SIG-M5 treated with dmso at 0.1 percent for 504 hours (cell line): ENCODE results near the gene ZBTB7C.

ENCODE experiments used
- DNase-seq: peaks from one replicate; lab custom pipeline; 2025; ENCODE audit not compliant: unreplicated experiment; lab: John Stamatoyannopoulos, UW

ZBTB7C gene

DNA sequence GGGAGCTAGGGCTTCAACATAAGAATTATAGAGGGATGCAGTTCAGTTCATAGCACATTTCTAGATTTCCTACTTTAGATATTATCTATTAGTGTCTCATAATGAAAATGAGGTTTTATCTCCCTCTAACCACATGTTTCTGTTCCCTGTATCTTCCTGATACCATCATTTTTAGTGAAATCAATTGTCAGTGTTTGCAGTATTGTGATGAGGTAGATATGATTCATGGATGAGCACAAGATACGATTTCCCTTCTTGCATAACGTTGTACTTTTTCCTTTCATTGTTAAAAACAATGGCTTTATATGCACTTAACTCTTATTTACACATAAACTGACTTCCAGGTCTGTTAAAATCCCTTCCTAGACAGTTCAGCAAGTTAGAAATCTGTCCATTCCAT is 211.4 kb downstream of the ZBTB7C start:
- DNase-seq = no peak

DNA sequence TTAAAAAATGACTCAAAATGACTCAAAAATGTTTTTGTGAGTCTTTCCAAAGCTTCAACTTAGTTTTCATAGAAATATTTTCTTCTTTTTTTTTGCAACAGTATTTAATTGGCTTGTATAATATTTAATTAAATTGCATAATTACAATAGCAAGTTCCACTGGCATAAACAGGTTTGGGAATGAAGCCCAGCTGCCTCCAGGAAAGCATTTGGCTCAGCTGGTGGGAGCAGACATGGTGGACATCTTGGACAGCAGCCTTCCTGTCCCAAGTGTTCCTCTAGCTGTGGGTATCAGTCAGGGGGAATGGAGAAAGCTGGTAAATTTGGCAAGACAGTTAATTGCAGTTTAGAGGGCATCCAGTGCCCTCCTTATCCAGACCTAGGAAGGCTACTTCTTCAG is 213.4 kb downstream of the ZBTB7C start:
- no peak for DNase-seq

DNA sequence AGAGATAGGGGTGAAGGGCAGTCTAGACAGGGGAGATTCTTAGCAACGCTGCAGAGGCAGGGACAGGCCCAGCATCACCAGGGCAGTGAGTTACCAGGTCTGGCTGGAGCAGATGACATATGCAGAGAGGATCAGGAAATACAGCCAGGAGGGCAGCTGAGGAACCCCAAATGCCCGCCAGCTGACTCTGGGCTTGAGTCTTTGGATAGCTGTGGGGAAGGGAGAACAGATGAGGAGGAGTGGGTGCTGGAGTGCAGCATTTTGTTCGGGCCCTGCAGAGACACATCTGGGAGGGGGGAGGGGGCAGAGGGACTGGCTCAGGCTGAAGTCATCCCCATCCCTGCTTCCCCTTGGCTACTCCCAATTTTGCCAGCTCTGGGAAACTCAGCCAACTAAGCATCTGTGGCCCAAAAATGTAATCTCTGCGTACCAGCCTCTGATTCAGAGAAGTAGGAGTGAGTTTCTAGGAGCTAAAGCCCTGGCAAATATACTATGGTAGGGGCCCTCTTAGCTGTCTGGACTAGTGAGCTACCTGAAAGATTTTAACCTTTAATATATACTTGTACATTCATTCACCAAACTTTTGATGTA is 214.5 kb downstream of the ZBTB7C start:
- DNase-seq = no peak

DNA sequence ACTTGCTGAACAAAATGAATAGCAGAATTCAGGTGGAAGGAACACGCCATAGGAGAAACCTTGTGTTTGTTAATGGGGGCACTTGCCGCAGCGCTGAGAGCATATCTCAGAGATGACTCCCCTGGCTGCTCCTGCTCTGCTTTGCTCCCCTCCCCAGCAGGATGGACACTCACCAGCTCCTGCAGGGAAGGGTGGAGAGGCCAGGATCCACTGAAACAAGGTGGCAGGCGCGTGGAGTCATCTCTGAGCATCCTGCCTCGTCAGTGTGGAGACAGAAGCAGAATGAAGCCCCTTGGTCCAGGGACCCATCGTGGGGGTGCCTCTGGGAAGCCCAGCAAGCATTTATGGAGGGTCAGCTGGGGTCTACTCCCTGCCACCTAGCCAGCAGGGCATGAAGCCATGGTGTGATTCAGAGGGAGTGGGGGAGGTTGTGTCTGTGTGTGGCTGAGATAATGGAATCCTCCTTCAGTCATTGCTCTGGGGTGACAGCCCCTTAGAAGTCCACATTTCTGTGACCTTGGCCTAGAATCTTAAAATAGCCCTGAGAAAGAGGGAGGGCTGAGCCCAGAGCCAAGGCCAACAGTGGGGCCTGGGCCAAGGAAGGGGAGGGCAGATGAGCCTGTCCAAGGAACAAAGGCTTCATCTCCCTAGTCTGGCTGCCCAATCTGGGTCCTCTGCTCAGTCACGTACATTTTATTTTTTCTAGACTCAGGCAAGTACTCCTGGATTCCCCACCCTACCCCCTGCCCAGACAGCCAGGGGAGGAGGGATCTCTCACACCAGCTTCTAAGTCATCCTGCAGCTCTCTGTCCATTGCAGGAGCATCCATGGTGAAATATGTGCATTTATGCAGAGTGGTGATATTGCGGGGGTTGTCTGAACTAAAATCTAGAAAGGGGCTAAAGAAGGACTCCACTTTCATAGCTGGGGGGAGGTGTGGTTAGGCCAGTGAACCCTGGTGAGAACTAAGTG is 215.4 kb downstream of the ZBTB7C start:
- DNase-seq = no peak

DNA sequence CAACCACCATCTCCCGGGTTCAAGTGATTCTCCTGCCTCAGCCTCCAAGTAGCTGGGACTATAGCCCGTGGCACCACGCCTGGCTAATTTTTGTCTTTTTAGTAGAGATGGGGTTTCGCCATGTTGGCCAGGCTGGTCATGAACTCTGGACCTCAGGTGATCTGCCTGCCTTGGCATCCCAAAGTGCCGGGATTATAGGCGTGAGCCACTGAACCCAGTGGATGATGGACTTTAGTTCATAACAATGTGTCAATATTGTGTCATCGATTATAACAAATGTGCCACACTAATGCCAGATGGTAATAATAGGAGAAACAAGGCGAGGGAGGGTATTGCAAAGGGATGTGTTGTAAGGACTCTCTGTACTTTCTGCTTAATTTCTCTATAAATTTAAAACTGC is 216.6 kb downstream of the ZBTB7C start:
- DNase-seq = no peak

DNA sequence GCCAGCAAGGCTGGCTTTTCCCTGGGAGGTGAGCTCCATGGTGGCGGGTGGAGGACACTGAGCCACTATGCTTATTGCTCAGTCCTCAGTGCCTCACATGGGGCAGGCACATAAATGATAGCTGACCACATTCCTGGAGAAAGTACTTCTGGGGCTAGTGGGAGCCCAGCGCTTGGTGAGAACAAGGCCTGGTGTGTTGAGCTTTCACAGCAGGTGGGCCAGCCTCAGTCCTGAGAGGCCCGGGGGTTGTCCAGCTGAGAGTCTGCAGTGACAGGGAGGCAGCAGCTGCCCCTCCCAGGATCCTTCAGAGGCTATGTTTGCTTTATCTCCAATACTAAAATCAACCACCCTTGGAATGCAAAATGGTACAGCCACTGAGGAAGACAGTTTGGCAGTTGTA is 217.7 kb downstream of the ZBTB7C start:
- DNase-seq = no peak

DNA sequence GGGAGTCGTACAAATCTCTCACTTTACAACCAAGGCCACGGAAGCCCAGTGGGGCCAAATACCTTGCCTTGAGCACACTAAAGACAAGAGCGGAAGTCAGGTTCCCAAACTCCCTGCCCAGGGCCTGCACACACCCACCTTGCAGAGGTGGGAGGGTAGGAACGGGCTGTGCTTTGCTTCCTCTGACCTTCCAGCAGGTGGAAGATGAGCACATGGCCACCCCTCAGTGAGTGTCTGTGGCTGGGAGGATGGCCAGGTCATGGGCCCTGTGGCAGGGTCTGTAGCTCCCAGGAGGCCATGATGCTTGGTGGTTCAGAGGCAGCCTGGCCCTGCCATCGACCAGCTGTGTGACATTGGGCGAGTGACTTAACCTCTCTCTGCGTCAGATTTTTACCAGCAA is 218.2 kb downstream of the ZBTB7C start:
- no peak for DNase-seq

DNA sequence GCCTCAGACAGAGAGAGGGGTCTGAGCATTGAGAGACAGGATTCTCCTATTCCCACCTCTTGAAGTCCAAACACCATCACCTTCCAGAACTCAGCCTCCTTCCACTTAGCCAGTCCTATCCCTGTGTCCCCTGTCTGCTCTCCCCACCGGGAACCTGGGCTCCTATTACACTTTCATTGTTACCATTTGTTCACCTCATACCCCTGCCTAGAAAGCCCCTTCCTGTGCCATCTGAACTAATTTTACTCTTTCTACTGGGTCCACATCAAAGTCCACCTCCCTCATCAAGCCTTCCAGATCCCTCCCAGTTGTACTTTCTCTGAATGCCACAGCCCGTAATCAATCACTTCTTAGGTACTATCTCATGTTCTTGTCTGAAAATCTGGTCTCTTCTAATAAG is 220.6 kb downstream of the ZBTB7C start:
- DNase-seq = no peak

DNA sequence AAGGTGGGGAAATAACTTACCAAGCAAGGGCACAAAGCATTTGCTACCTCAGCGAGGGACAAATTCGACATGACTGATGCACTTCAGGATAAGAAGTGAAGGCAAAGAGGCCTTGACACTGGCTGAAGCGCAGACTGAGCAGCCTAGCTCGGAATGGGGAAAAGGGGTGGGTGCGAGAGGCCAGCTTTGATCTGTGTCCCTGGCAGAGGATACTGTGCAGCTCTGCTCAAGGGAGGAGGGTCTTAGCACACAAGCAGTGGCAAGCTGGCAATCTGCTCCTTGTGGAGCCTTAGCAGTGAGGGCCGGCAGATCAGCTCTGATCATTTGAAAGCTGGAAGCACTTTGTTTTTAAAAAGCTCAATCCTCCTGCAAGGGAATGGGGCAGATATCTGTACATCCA is 222.3 kb downstream of the ZBTB7C start:
- DNase-seq = no peak

DNA sequence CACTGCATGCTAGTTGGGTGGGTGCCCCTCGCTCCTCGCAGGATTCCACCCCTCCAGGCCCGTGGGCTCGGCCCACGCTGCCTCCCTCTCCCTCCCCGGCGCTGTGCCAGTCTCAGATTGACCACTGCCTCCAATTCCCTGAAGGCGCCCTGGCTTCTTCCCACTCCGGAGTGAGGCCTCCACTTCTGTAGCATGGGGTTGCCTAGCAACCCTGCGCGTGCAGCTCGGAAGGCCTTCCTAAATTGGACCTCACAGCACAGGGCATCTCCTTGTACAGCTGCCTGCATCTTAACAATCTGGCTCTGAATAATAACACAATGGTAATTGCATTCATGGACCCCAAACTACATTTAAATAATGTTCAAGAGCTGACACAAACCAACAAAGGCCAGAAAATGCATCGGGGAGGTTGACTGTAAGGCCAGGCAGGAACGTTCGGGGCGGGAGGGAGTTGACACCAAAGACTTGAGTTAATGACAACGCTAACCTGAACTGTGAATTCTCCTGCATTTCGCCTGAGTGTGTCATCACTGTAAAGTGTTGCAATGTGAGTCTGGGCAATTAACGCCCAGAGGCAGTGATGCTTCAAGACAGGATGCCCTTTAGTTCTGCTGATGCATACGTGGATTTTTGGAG is 222.9 kb downstream of the ZBTB7C start:
- peak; percentile 4 for DNase-seq

DNA sequence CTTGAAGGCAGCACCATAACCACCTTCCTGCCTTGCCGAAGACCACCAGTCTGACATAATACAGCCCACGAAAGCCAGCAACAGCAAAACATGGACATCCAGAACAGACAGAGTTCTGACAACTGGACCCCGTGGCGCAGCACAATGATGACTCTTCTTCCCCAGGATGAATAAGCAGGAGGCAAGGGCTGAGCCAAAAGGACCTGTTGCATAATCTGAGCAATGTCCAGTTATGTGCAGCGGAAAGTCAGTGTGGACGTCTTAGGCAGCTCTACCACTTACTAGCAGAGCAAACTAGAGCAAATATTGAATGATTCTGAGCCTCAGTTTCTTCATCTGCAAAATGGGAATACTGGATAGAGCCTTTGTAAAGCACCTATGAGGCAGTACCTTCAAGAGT is 225.1 kb downstream of the ZBTB7C start:
- no peak for DNase-seq

DNA sequence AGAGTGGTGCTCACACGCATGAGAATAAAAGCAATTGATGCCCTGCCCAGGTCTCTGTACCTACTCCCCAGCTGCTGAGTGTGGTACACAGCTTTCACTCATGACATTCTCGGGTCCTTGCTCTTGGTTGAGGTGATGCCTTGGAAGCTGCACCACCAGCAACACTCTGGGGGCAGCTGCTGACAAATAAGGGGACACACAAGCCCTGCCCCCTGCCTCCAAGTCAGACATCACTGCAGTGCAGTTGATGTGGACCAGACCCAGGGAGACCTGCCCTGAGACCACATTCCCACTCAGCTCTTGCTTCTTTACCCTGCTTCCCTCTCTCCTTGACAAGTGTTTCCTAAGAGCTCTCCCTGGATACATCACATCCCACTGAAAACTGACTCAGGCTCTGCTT is 225.6 kb downstream of the ZBTB7C start:
- no peak for DNase-seq

DNA sequence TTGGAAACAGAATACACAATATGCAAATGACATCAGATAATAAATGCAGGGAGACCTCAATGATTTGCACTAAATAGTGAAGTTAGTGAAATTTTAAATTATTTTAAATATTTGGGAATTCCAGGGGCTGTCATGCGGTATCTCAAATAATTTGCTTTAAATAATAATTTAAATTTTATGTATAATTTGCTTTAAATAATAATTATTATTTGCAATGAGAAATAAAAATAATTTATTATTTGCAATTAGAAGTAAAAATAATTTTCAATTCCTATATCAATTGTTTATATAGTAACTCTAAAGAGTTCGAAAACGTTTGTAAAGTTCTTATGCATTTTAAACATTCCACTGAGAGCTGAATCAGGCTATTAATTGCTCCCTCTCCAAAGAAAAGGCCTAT is 226.4 kb downstream of the ZBTB7C start:
- no peak for DNase-seq

DNA sequence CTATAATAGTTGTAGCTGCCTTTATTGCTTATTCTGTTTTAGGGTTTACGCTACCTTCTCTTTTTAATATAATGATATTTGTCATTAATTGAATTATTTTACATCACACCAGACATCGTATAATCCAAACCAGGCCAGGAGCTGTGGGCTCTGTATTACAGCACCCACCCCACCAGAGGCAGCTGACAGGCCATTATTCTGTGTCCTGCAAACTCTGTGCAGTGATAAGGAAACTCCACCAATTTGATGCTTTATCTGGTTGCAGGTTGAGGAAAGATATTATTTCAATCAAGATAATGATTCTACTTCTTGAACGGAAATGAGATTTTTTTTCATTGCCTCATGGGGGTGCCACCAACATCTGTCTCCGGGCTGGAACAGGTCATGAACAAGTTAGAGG is 227.3 kb downstream of the ZBTB7C start:
- DNase-seq = no peak

DNA sequence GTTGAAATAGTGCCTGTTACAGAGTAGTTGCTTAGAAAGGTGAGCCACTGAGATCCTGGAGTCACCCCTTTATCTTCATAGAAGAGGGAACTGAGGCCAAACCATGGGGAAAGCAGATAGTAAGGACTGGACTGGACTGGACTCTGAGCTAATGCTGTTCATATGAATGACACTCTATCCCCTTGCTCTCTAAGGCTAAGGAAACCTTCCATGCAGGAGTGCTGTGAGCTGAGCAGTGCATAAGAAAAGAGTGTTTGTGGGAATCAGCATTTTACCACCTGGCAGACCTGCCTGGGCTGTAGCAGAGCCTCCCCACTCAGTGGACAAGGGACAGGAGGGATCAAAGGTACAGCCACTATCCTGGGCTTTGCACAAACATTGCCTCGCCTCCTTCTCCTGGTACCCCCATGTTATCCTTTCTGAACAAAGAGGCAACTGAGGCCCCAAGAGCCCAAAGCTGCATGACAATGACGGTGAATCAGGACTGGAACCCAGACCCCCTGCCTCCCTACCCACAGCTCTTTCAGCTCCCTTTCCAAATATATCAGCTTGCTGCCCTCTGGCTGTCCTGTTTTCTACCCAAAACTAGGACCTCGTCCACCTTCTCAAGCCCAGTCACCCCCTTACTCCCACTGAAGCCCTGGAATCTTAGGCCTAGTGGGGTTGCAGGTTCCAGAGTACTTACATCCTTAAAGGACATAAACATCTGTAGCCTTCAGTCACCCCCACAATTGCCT is 227.9 kb downstream of the ZBTB7C start:
- no peak for DNase-seq

DNA sequence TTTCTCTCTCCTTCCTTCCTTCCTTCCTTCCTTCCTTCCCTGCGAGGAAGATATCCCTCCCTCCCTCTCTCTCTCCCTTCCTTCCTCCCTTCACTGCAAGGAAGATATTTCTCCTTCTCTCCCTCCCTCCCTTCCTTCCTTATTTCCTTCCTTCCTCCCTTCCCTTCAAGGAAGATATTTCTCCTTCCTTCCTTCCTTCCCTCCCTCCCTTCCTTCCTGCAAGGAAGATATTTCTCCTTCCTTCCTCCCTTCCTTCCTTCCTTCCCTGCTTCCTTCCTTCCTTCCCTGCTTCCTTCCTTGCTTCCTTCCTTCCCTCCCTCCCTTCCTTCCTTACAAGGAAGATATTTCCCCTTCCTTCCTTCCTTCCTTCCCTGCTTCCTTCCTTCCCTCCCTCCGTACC is 229.5 kb downstream of the ZBTB7C start:
- no peak for DNase-seq

DNA sequence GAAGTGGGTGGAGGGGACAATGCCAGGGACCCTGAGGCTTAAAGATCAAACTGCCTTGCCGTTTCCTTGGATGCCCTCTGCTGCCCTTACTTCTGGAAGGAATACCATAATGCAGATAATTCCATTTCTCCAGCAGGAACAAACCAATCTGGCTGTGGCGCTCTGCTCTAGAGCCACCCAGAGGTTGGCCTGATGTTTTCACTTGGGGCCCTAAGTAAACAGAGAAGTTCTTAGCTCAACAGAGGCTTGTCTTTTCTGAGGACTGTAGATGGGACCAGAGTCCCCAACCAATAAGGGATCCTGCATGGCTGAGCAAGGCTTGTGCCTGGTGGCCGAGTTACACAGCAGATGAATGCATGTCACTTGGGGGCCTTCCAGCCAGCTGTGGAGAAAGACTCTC is 230.2 kb downstream of the ZBTB7C start:
- no peak for DNase-seq

DNA sequence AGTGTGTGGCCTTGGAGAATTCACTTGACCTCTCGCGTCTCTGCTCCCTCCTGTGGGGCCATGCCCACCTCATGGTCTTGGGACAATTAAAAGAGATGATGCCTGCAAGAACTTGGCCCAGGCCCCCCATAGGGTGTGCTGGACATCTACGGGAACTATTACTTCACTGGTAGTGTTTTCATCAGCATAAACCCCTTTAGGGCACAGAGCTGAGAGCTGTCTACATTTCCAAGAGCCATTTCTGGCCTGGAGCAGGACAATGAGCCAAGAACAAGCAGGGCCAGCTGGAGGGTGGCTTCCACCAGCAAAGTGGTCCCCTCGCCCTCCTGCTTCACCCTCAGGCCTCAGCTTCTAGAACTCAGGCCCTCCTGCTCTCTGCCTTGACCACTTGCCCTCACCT is 232.3 kb downstream of the ZBTB7C start:
- DNase-seq = no peak

DNA sequence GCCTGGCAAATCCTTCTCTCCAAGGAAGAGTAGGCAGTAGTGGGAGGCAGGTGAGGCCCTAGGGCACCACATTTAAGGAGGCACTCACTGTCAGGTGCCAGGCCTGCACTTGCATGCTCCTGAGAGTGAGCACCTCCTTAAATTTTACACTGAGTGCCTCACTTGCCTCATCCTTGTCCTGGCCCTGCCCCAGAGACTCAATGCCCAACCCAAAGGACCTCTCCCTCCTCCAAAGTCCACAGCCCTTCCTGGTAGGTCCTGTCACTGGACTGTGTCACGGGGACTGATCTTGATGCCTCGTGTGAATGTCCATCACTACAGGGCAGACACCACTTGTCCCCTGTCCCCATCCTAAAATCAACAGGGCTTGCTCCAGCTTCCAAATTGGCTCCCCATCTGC is 235.6 kb downstream of the ZBTB7C start:
- DNase-seq = no peak

DNA sequence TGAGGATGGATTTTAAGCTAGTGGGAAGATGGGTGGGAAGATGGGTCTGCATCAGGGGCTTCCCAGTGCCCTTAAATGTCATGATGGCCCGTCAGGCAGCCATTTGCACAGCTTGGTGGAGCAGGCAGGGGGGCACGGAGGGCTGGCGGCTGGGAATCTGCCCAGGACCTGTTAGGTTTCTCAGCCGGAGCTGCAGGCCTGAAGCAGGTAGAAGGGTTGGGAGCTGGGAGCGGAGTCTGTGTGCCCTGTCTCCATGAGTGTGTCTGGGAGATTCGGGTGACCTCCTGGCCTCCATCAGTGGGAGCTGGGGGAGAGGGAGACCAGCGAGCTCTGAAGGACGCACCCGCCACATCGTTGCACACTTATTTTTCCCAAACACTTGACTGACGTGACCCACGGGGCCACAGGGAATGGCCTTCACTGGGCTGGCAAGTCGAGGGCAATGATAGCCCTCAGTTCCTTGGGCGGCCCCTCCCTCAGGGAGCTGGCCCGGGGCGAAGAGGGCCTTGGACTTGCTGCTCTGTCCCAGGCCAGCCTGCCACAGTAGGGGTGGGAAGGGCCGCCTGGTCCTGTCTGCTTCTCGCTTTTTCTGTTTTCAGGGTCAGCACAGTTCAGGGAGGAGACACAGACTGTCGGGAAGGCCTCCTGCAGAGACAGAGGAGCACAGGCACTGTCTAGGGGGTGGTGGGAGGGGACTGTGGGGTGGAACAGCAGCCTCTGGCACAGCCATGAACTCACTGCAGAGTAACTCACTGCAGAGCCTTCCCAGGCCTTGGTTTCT is 236.8 kb downstream of the ZBTB7C start:
- no peak for DNase-seq
